SU-DHL-6 (cell line): ENCODE results near the gene RBM8A.

ENCODE experiments used
- EZH2phosphoT487 ChIP-seq: fragments of 200-600 bp; sonication (generic), shearing (Covaris generic); conservative IDR thresholded peaks from 2 replicates; pipeline ENCODE4 v1.6.1; 2018; ENCODE audit warnings: mild to moderate bottlenecking, antibody characterized with exemption, low read length, moderate library complexity, mixed read lengths
- TF ChIP-seq, protein P1 (sequence below): fragments of 200-600 bp; sonication (generic); IDR thresholded peaks from one replicate; pipeline ENCODE4 v1.5.1; 2017; ENCODE audit warnings: antibody characterized with exemption, mild to moderate bottlenecking, low read length, moderate library complexity; ENCODE audit not compliant: insufficient read depth, poor library complexity, severe bottlenecking

DNA sequence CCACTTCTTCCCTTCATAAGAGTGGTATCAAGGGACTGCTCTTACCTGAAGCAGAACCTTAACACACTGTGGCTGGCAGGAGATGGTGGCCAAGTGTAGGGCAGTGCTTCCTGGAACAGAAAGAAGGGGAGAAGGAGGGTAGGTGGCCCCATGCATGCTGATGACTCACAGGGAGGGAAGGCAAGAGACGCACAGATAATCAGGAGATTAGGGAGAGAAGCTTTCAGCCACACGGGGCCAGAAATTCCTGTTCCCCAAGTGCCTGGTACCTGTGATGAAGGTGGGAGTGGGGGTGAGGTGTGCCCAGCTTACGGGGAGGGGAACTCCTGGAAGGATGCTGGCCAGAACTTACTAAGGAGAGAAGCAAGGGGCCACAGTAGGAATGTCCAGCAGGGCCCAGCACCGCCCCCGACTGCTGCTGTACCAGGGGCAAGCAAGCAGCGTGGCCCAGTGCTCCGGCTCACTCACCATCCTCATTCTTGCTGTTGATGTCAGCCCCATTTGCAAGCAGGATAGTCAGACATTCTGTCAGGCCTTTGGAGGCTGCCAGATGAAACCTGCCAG is 49.3 kb downstream of the RBM8A start:
- TF ChIP-seq, protein P1, sequence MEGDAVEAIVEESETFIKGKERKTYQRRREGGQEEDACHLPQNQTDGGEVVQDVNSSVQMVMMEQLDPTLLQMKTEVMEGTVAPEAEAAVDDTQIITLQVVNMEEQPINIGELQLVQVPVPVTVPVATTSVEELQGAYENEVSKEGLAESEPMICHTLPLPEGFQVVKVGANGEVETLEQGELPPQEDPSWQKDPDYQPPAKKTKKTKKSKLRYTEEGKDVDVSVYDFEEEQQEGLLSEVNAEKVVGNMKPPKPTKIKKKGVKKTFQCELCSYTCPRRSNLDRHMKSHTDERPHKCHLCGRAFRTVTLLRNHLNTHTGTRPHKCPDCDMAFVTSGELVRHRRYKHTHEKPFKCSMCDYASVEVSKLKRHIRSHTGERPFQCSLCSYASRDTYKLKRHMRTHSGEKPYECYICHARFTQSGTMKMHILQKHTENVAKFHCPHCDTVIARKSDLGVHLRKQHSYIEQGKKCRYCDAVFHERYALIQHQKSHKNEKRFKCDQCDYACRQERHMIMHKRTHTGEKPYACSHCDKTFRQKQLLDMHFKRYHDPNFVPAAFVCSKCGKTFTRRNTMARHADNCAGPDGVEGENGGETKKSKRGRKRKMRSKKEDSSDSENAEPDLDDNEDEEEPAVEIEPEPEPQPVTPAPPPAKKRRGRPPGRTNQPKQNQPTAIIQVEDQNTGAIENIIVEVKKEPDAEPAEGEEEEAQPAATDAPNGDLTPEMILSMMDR = no peak
- TF ChIP-seq EZH2phosphoT487 = no peak
